Measurements from ENCODE around the gene ARHGAP31. TPM values are rescaled to one million over a fixed set of nuclear protein-coding genes. Genes with fewer than 3 reads are reported as not detected.

The ARHGAP31 gene
- total RNA-seq, 4 donors from 2014 or later = 20.3 to 38.8 (median 28.8) TPM

DNA sequence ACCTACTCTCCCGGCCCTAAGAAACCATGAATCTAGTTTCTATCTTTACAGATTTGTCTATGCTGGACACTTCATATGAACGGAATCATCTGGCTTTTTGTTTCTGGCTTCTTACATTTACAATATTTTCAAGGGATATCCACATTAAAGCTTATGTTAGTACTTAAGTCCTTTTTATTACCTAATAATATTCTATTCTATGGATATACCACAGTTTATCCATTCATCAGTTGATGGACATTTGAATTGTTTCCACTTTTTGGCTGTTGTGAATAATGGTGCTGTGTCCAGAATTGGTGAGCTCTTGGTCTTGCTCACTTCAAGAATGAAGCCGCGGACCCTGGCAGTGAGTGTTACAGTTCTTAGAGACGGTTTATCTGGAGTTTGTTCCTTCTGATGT lies 42.6 kb downstream of the ARHGAP31 start:
- TF ChIP-seq, protein P1, sequence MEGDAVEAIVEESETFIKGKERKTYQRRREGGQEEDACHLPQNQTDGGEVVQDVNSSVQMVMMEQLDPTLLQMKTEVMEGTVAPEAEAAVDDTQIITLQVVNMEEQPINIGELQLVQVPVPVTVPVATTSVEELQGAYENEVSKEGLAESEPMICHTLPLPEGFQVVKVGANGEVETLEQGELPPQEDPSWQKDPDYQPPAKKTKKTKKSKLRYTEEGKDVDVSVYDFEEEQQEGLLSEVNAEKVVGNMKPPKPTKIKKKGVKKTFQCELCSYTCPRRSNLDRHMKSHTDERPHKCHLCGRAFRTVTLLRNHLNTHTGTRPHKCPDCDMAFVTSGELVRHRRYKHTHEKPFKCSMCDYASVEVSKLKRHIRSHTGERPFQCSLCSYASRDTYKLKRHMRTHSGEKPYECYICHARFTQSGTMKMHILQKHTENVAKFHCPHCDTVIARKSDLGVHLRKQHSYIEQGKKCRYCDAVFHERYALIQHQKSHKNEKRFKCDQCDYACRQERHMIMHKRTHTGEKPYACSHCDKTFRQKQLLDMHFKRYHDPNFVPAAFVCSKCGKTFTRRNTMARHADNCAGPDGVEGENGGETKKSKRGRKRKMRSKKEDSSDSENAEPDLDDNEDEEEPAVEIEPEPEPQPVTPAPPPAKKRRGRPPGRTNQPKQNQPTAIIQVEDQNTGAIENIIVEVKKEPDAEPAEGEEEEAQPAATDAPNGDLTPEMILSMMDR (IDR thresholded peaks at IDR 0.05; ENCODE audit: low read depth) = no peak

DNA sequence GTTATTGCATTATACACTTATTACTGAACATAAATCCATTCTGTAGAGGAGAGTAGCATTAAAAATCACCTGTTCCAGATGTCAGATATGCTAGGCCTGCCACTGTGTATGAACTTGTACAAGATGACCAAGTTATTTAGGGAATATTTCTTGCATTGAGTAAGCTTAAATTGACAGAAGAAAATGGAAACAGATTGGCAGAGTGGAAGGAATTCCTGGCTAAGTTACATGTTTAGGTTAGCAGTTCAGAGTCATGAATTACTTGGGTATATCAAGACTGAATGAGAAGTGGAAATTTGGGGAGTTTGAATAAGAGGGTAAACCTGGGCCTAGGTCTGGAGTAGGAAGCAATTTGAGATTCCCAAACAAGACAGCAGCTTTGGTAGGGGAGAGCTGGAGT lies 44.6 kb downstream of the ARHGAP31 start:
- TF ChIP-seq, protein P1 (IDR thresholded peaks at IDR 0.05; ENCODE audit: low read depth) = no peak

DNA sequence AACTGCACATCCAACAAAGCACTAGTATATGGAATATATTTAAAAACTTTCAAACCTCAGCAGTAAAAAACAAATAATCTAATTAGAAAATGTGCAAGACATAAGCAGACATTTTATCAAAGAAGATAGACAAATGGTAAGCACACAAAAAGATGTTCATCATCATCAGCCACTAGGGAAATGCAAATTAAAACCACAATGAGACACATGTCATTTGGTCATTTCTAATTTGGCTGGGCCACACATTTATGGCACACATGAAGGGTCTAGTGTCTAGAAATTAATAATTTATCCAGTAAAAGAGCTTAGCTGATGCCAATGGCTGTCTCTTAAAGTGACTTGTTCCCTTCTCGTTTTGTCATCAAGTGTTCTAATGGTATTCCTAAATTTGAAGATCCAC lies 45.8 kb downstream of the ARHGAP31 start:
- TF ChIP-seq, protein P1 (IDR thresholded peaks at IDR 0.05; ENCODE audit: low read depth) = no peak

DNA sequence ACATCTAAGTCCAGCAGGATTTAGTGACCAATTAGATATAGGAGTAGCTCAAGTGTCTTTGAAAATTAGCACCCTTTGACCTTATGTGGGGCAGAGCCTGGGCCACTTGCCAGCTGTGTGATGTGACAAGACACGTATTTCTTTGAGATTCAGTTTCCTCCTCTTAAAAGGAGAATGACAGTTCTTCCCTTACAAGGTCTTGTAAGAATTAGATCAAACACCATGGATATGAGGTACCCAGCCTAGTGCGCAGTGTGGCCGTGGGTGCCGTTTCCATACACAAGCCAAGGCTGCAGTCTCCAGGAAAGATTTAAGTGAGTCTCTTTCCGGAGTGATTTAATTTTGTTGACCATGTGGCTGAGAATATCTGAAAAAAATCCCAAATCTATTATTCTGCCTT lies 46.3 kb downstream of the ARHGAP31 start:
- TF ChIP-seq, protein P1 (IDR thresholded peaks at IDR 0.05; ENCODE audit: low read depth) = no peak

DNA sequence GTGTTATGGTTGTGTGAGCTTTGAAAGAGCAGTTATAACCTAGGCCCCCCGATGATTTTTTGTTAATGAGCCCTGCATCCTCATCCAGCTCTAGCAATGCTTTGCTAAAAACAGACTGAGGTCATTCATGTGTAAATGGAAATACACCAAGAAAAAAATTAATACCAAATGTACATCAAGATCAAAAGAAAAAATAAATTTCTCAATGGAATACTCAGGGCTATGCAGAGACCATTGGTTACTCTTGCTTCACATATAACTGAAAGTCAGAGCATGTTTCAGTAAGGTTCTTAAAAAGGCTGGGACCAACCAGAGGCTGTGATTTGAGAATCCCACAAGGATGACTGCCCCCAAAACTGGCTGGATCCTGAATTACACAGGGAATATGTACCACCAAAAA lies 48.0 kb downstream of the ARHGAP31 start:
- TF ChIP-seq, protein P1 (IDR thresholded peaks at IDR 0.05; ENCODE audit: low read depth) = no peak

DNA sequence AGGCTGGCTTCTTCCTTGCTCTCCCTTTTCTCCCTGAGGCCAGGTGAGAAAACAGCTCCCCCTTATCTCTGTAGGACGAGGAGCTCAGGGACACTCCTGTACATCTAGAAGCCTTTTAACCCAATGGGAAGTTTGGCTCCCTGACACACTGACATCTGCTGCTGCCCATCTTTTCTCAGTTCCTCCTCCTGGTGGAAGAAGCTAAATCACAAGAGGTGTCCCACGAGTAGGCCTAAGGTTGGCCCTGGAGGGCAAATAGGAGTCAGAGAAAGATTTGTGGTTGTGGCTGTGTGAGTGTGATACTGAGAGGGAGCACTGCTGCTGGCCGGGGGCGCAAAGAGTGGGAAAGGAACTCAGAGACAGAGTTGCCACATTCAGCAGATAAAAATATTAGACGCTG lies 49.5 kb downstream of the ARHGAP31 start:
- TF ChIP-seq, protein P1 (IDR thresholded peaks at IDR 0.05; ENCODE audit: low read depth) = no peak

DNA sequence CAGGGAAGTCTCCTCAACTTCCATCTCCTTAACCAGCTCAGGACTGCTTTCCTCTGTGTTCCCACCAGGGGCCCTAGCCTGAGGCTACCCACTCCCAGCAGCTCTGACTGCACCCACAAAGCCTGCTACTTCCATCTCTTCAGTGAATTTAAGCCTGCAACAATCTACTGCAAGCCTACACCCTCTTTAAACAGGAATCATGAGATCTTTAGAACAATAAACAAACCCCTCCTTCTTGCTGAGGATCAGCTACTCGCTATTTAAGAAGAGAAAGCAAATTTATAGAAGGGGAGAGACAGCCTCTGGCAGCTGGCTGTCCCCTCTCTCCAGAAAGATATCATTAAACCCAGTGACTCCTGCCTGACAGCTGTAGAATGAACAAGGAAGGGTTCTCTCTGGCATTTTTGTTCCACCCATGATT lies 51.9 kb downstream of the ARHGAP31 start:
- TF ChIP-seq, protein P1 (IDR thresholded peaks at IDR 0.05; ENCODE audit: low read depth) = no peak

All from subcutaneous adipose tissue (tissue), 4 donors.